ENCODE data around the gene KCNMB1.

- TF ChIP-seq CTCF (IDR thresholded peaks at IDR 0.05; ENCODE audit: insufficient read depth, low read depth, low read length) (no peak), EZH2 (IDR thresholded peaks at IDR 0.05; ENCODE audit: insufficient read depth, low read length) (no peak)
Observed at GRCh38 chr5:170330568-170331054, 58.6 kb downstream of the KCNMB1 start.

Data from astrocyte (in vitro differentiated cells and primary cell).